Mucosa of rectum (tissue), 2 donors: ENCODE results near the gene KCNK3.
"Not testable (repeated sequence)": the region's sequence is repeated elsewhere in the genome, so short reads cannot be mapped to it uniquely, and the experiment has no call there.

Experiments used
- H3K27ac ChIP-seq, 2 donors: one replicate each; pipeline ENCODE4 v1.7.0; 2013; ENCODE audit warnings: inconsistent platforms in 2 of 2, low read depth in 2 of 2, low read length in 2 of 2
- H3K27me3 ChIP-seq, 2 donors: one replicate each; pipeline ENCODE4 v1.7.0; 2013; ENCODE audit warnings: low read length in 2 of 2; ENCODE audit not compliant: control insufficient read depth in 2 of 2, insufficient read depth in 2 of 2
- H3K36me3 ChIP-seq, 2 donors: one replicate each; pipeline ENCODE4 v1.7.0; 2013; ENCODE audit warnings: low read length in 2 of 2; ENCODE audit not compliant: control insufficient read depth in 2 of 2, insufficient read depth in 2 of 2
- H3K4me1 ChIP-seq, 2 donors: one replicate each; pipeline ENCODE4 v1.7.0; 2013; ENCODE audit warnings: low read length in 2 of 2, mild to moderate bottlenecking in 1 of 2; ENCODE audit not compliant: control insufficient read depth in 2 of 2, insufficient read depth in 2 of 2
- H3K4me3 ChIP-seq, 2 donors: one replicate each; pipeline ENCODE4 v1.7.0; 2013; ENCODE audit warnings: low read length in 2 of 2
- H3K9ac ChIP-seq, 2 donors: one replicate each; pipeline ENCODE4 v1.7.0; 2013; ENCODE audit warnings: low read length in 2 of 2, low read depth in 1 of 2, mild to moderate bottlenecking in 1 of 2
- H3K9me3 ChIP-seq, 2 donors: one replicate each; pipeline ENCODE4 v1.7.0; 2013; ENCODE audit warnings: low read length in 2 of 2; ENCODE audit not compliant: control insufficient read depth in 2 of 2
- donor health status: healthy.
- donor health status: Normal muscosa, but diverticular disease.

The KCNK3 gene

DNA sequence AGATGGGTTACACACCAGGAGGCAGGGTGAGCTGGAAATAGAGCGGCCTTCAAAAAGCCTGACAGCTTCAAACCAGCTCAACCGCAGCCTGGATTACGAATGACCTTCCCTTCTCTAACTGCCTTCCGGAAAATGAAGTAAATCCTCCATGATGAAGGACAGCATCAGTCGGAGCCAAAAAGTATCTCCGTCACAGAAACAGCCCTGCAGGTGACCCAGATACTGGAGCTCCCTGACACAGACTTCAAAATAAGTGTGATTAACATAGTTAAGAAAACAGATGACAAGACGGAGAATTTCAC lies 41.1 kb upstream of the KCNK3 start:
- Histone ChIP-seq H3K9me3 (no peaks in the 10 kb centered on the region), H3K27me3 (peaks cover 0 to 2% of the 10 kb centered on the region in 2 donors), H3K4me3 (no peak overlapping the region), H3K36me3 (no peaks in the 10 kb centered on the region), H3K4me1 (peaks cover 2 to 3% of the 10 kb centered on the region in 2 donors), H3K27ac (peak overlapping the region; percentile 38 to 53), H3K9ac (no peak overlapping the region)

DNA sequence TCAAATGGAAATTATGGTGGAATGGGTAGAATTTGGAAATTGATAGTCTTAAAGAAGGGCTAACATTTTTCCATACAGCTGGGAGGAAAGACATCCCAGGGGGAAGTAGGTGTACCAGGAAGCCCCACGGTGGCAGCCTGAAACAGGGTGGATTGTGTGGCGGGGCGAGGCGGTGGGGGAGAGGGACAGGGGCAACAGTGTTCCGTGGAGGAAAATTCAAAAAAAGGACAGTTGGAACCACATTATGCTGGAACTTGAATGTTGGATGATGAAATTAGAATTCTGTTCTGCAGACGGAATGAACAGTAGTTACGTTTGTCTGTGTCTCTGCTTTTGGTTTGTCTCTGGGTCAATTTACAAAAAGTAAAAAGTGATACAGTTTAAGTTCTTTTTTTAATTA lies 40.7 kb upstream of the KCNK3 start:
- no peaks in the 10 kb centered on the region for H3K36me3 ChIP-seq
- peak overlapping the region in 1 of 2 donors; percentile 53 for H3K27ac ChIP-seq
- no peak overlapping the region for H3K9ac ChIP-seq
- H3K4me1 ChIP-seq = peaks cover 2 to 3% of the 10 kb centered on the region in 2 donors
- no peak overlapping the region for H3K4me3 ChIP-seq
- H3K27me3 ChIP-seq = peaks cover 0 to 2% of the 10 kb centered on the region in 2 donors
- no peaks in the 10 kb centered on the region for H3K9me3 ChIP-seq

DNA sequence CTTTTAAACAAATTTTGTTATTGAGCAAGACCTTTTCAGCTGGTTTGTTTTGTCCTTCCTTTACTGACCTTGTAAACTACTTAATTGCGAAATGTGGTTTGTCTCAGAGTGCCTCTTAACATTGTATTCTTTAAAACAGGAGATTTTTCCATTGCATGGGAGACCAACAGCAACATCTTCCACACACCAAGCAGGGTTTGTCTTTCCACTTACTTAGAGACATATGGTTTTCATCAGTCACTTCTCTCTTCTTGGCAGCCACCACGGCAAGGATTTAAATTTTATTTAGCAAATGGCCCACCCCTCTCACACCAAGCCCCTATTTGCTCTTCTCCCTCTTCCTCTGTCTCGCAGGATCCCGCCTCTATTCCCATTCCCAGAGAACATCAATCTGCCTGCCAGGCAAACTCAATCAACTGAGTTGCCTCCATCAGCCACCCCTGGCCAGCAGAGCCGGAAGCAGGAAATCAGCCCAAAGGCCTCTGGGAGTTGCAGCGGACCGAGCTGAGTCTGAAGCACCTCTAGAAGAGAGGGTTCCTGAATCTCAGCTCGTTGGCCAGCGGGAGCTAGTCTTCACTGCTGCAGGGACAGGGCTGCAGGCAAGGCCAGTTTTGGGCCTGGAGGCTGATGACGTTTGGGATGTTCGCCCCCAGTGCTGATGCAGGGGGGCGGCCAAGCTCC lies 40.0 kb upstream of the KCNK3 start:
- Histone ChIP-seq H3K27ac (peak overlapping the region; percentile 60 to 63), H3K27me3 (peaks cover 0 to 2% of the 10 kb centered on the region in 2 donors), H3K9me3 (no peaks in the 10 kb centered on the region), H3K9ac (no peak overlapping the region), H3K4me3 (no peak overlapping the region), H3K36me3 (no peaks in the 10 kb centered on the region), H3K4me1 (peaks cover 2 to 3% of the 10 kb centered on the region in 2 donors)

DNA sequence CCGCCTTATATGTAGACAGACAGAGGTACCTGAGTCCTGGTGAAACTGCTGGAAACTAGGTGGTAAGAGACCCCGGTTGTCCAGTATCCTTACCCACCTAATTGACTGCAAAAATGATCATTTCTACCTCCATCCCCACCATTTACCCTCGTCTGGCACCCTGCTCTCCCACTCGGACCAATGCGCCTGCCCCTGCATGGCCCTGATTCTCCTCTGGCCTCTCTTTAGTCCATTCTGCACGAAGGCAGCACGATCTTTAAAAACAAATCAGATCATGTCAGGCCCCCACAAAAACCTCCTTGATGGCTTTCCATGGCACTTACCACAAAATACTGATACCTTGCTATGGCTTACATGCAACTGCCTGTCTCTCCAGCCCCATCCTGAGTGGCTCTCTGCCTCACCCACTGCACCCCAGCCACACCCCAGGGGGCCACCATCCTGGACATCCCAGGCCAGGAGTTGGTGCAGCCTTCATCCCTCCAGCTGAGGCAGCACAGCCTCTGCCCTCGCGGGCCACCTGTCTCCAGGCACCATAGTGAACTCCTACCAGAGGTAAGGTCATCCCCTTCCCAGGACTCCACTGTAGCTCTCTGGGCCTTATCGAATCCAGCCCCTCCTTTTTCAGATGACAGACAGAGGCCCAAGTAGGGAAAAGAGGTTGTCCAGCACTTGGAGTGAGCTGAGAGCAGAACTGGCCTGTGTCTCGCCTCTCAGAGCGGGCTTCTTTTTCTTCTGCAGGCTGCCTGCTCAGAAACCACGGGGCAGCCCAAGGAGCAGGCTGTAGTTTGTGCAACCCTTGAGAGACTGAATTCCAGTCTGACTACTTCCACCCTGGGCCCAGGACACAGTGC lies 39.1 kb upstream of the KCNK3 start:
- Histone ChIP-seq H3K9me3 (no peaks in the 10 kb centered on the region), H3K27ac (peak overlapping the region in 1 of 2 donors; percentile 63), H3K4me1 (peaks cover 2 to 3% of the 10 kb centered on the region in 2 donors), H3K4me3 (no peak overlapping the region), H3K27me3 (peaks cover 0 to 2% of the 10 kb centered on the region in 2 donors), H3K9ac (no peak overlapping the region), H3K36me3 (no peaks in the 10 kb centered on the region)

DNA sequence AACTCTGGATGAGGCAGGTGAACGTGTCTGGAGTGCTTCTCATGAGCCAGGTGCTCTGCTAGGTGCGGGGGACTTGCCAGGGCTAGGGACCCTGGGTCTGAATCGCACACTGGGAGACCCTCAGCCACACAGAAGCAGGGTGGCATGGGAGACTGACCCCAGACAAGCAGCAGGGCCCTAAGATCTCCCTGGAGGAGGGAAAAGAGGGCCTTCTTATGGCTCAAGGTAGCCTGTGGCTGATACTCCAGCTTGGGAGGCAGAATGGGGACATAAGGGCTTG lies 38.5 kb upstream of the KCNK3 start:
- no peak overlapping the region for H3K27ac ChIP-seq
- no peaks in the 10 kb centered on the region for H3K36me3 ChIP-seq
- H3K27me3 ChIP-seq = peaks cover 0 to 2% of the 10 kb centered on the region in 2 donors
- no peaks in the 10 kb centered on the region for H3K9me3 ChIP-seq
- H3K4me3 ChIP-seq = no peak overlapping the region
- no peak overlapping the region for H3K9ac ChIP-seq
- H3K4me1 ChIP-seq = peaks cover 2 to 3% of the 10 kb centered on the region in 2 donors

DNA sequence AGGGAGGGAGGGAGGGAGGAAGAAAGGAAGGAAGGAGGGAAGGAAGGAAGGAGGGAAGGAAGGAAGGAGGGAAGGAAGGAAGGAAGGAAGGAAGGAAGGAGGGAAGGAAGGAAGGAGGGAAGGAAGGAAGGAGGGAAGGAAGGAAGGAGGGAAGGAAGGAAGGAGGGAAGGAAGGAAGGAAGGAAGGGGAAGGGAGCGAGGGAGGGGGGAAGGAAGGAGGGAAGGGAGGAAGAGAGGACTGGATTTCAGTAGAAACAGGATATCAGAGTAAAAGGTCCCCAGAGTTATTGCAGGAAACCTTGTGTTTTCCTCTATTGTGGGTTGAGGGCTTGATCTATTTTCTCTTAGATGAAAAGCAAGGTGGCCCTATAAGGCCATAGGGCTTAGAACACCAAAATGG lies 37.4 kb upstream of the KCNK3 start:
- not testable (repeated sequence) for H3K27me3 ChIP-seq, H3K9ac ChIP-seq, H3K9me3 ChIP-seq, H3K27ac ChIP-seq, H3K36me3 ChIP-seq, H3K4me3 ChIP-seq, H3K4me1 ChIP-seq

DNA sequence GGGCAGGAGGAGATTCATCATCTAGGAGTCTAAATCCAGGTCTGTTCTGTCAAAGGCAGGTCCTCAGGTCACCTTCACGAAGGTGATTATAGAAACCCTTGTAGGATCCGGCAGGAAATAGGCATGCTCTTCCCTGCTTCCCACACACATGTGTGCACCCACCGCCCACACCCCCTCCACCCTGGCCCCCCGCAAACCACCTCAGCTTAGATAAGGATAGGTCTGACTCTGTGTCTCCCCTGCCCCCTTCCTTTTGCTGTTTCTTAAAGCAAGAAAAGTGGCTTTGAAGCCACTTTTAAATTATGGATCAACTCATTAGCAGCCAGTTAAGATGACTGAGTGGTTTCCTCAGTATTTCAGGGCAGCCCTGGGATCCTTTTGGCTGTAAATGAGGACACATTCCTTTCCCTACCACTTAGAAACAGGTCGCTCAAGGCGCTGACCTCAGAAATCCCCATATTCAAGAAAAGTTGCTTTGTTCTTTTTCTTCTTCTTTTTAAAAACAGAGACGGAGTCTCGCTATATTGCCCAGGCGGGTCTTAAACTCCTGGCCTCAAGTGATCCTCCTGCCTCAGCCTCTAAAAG lies 36.8 kb upstream of the KCNK3 start:
- H3K27ac ChIP-seq = no peak overlapping the region
- peaks cover 0 to 2% of the 10 kb centered on the region in 2 donors for H3K27me3 ChIP-seq
- no peak overlapping the region for H3K9ac ChIP-seq
- H3K36me3 ChIP-seq = no peaks in the 10 kb centered on the region
- no peak overlapping the region for H3K4me3 ChIP-seq
- peaks cover 0 to 2% of the 10 kb centered on the region in 2 donors for H3K9me3 ChIP-seq
- peaks cover 0 to 2% of the 10 kb centered on the region in 2 donors for H3K4me1 ChIP-seq

DNA sequence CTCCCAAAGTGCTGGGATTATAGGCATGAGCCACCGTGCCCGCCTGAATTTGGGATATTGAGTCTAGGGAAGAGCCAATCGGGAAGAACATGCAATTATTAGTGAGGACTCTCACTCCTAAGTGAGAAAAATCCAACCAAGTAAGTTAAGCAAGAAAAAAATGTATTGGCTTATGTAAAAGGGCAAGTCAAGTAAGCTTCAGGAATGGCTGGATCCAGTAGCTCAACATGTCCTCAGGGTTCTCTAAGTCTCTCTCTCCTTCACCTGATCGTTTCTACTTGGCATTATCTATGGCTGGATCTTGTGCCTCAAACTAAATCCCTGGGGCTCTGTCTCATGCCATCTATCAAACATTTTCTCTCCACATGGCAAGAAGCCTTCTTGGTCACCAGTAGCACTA lies 35.3 kb upstream of the KCNK3 start:
- H3K4me1 ChIP-seq = no peaks in the 10 kb centered on the region
- H3K9me3 ChIP-seq = peaks cover 0 to 2% of the 10 kb centered on the region in 2 donors
- H3K36me3 ChIP-seq = no peaks in the 10 kb centered on the region
- H3K27me3 ChIP-seq = no peaks in the 10 kb centered on the region
- H3K4me3 ChIP-seq = no peak overlapping the region
- H3K9ac ChIP-seq = no peak overlapping the region
- H3K27ac ChIP-seq = no peak overlapping the region

DNA sequence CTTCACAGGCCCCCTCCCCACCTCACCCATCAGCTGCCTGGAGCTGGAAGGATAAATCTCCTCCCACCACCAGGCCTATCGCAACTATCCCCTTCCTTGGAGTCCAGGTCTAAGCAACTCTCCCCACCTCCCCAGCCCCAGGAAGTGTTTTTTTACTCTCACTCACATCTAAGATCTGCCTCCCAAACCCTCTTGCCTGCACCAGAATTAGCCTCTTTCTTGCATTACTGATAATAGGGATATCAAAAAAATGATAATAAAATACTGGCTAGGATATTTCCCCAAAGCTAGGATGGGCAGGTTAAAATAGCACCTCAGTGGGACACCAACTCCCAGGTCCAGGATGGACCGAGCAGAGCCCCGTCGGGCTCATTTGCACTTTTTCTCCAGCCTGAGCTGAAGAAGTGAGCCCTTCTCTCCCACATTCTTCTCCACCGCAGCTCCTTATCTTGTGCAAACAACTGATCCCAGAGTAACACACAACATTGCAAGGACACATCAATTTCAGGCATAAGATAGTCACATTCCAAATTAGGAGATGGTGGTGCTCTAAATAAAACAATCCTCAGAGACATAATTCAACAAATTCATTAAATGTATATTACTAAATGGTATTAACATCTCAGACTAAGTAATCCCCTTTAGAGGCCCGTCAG lies 33.7 kb upstream of the KCNK3 start:
- no peak overlapping the region for H3K27ac ChIP-seq
- H3K27me3 ChIP-seq = no peaks in the 10 kb centered on the region
- H3K9me3 ChIP-seq = peaks cover 0 to 2% of the 10 kb centered on the region in 2 donors
- H3K4me1 ChIP-seq = no peaks in the 10 kb centered on the region
- no peaks in the 10 kb centered on the region for H3K36me3 ChIP-seq
- H3K9ac ChIP-seq = no peak overlapping the region
- no peak overlapping the region for H3K4me3 ChIP-seq

DNA sequence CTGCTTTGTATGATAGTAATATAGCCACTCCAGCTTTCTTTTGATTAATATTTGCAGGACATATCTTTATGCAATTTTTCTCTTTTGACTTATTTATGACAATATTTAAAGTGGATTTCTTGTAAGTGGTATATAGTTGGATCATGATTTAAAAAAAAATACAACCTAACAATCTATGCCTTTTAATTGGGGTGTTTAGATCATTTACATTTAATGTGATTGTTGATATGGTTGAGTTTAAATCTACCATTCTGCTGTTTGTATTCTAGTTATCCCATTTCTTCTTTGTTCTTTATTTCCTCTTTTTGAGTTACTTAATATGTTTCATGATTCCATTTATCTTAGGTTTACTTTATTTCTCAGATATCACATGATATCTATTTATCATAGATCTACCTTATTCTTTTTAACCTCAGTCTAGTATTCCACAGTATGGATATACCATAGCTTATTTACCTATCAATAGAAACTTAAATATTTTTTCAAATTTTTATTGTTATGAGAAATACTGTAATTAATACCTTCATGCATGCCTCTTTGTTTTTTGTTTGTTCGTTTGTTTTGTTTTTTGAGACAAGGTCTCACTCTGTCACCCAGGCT lies 32.1 kb upstream of the KCNK3 start:
- Histone ChIP-seq H3K27ac (no peak overlapping the region), H3K36me3 (no peaks in the 10 kb centered on the region), H3K4me3 (no peak overlapping the region), H3K27me3 (no peaks in the 10 kb centered on the region), H3K4me1 (no peaks in the 10 kb centered on the region), H3K9me3 (peaks cover 0 to 2% of the 10 kb centered on the region in 2 donors), H3K9ac (no peak overlapping the region)
